CD14-positive monocyte (primary cell): ENCODE data around the gene PAM. TPM values are rescaled to one million over a fixed set of nuclear protein-coding genes. Genes with fewer than 3 reads are reported as not detected.
A peak's percentile ranks its signal among the peaks of the same experiment; 100 is the strongest.
"Not testable (repeated sequence)": the region's sequence is repeated elsewhere in the genome, so short reads cannot be mapped to it uniquely, and the experiment has no call there.

Source experiments
- DNase-seq, 3 donors: peaks; one replicate each; pipeline ENCODE4 v3.0.0-alpha.2; 2011 to 2022
- H2AFZ ChIP-seq: 2 replicates; pipeline ENCODE4 v1.6.0; 2012; ENCODE audit warnings: mild to moderate bottlenecking, low read depth, low read length, inconsistent platforms; ENCODE audit not compliant: insufficient read depth, poor library complexity, severe bottlenecking
- H3K27ac ChIP-seq, 2 donors: 1 replicate in 1 of 2; 2 replicates in 1 of 2; pipeline ENCODE4 v1.5.1; 2012 to 2013; ENCODE audit warnings: low read length in 2 of 2, control low read depth in 1 of 2, inconsistent platforms in 1 of 2, low read depth in 1 of 2, mild to moderate bottlenecking in 1 of 2
- H3K27me3 ChIP-seq, 2 donors: one replicate each; pipeline versions ENCODE4 v1.6.0 to v1.6.1; 2011 to 2013; ENCODE audit warnings: low read length in 2 of 2; ENCODE audit not compliant: control insufficient read depth in 2 of 2, insufficient read depth in 2 of 2
- H3K36me3 ChIP-seq, 2 donors: replicated peaks in 1 of 2; 1 replicate in 1 of 2; 2 replicates in 1 of 2; pipeline versions ENCODE4 v1.5.1 to v1.6.1; 2012 to 2013; ENCODE audit warnings: low read length in 2 of 2, control low read depth in 1 of 2, inconsistent platforms in 1 of 2, mild to moderate bottlenecking in 1 of 2; ENCODE audit not compliant: insufficient read depth in 2 of 2, control insufficient read depth in 1 of 2
- H3K4me1 ChIP-seq, 2 donors: 1 replicate in 1 of 2; 2 replicates in 1 of 2; pipeline versions ENCODE4 v1.5.1 to v1.6.1; 2012 to 2013; ENCODE audit warnings: low read length in 2 of 2, control low read depth in 1 of 2, inconsistent platforms in 1 of 2, mild to moderate bottlenecking in 1 of 2, moderate library complexity in 1 of 2; ENCODE audit not compliant: insufficient read depth in 2 of 2, control insufficient read depth in 1 of 2
- H3K4me2 ChIP-seq: replicated peaks from 2 replicates; pipeline ENCODE3; 2012; ENCODE audit warnings: low read length, moderate library complexity, mild to moderate bottlenecking; ENCODE audit not compliant: poor library complexity, severe bottlenecking; ENCODE audit errors: extremely low read depth
- H3K4me3 ChIP-seq, 3 experiments: fragments of 200-600 bp in 1 of 3; sonication (generic) in 1 of 3; replicated peaks in 1 of 3; 1 replicate in 2 of 3; 2 replicates in 1 of 3; pipeline ENCODE4 v1.5.1; 2011 to 2013; ENCODE audit warnings: low read length in 3 of 3, mild to moderate bottlenecking in 3 of 3, control low read depth in 2 of 3, low read depth in 2 of 3, inconsistent platforms in 1 of 3, moderate library complexity in 1 of 3
- H3K79me2 ChIP-seq: 2 replicates; pipeline ENCODE4 v1.6.0; 2012; ENCODE audit warnings: mild to moderate bottlenecking, control low read depth, inconsistent platforms, low read length, moderate library complexity; ENCODE audit not compliant: insufficient read depth
- H3K9ac ChIP-seq: 2 replicates; pipeline ENCODE4 v1.6.0; 2017; ENCODE audit warnings: low read length, mild to moderate bottlenecking; ENCODE audit not compliant: insufficient read depth, poor library complexity, severe bottlenecking
- H3K9me3 ChIP-seq, 2 donors: replicated peaks in 1 of 2; 1 replicate in 1 of 2; 2 replicates in 1 of 2; pipeline versions ENCODE4 v1.5.1 to v1.6.1; 2012 to 2013; ENCODE audit warnings: low read length in 2 of 2, control low read depth in 1 of 2; ENCODE audit not compliant: control insufficient read depth in 1 of 2, insufficient read depth in 1 of 2
- H4K20me1 ChIP-seq: 2 replicates; pipeline ENCODE4 v1.6.0; 2012; ENCODE audit warnings: mild to moderate bottlenecking, low read length, control low read depth, moderate library complexity; ENCODE audit not compliant: insufficient read depth
- H3K27ac Mint-ChIP-seq, 7 donors: one replicate each; pipeline ENCODE4 v1.8.0; 2020; ENCODE audit warnings: mild to moderate bottlenecking in 7 of 7, mixed read lengths in 7 of 7, moderate library complexity in 6 of 7, inconsistent platforms in 2 of 7
- H3K27me3 Mint-ChIP-seq, 3 donors: one replicate each; pipeline ENCODE4 v1.8.0; 2021 to 2022; ENCODE audit warnings: low read depth in 3 of 3, mild to moderate bottlenecking in 3 of 3, mixed read lengths in 3 of 3, moderate library complexity in 3 of 3, inconsistent platforms in 1 of 3
- H3K36me3 Mint-ChIP-seq, 2 donors: one replicate each; pipeline ENCODE4 v1.8.0; 2020; ENCODE audit warnings: mixed read lengths in 2 of 2, inconsistent platforms in 1 of 2, mild to moderate bottlenecking in 1 of 2
- H3K4me1 Mint-ChIP-seq: one replicate; pipeline ENCODE4 v1.8.0; 2020; ENCODE audit warnings: mild to moderate bottlenecking, mixed read lengths
- H3K4me3 Mint-ChIP-seq, 2 donors: one replicate each; pipeline ENCODE4 v1.8.0; 2020; ENCODE audit warnings: mild to moderate bottlenecking in 2 of 2, mixed read lengths in 2 of 2, moderate library complexity in 1 of 2
- H3K9me3 Mint-ChIP-seq, 7 donors: one replicate each; pipeline ENCODE4 v1.8.0; 2020 to 2022; ENCODE audit warnings: mixed read lengths in 7 of 7, mild to moderate bottlenecking in 6 of 7, moderate library complexity in 6 of 7, inconsistent platforms in 2 of 7
- WGBS: methylation state at CpG from one replicate; pipeline ENCODE4 v1.1.5; 2013; ENCODE audit warnings: missing lambda C conversion rate; ENCODE audit not compliant: insufficient coverage; 5-methylcytosine and 5-hydroxymethylcytosine counted together
- intact Hi-C, 2 donors: fragments of 100-400 bp; cut with micrococcal nuclease; formaldehyde crosslinking; loops; one replicate each; pipeline versions ENCODE4 v1.15.0 to v1.15.1; 2023
- polyA plus RNA-seq, 3 donors: library from polyadenylated mRNA; depleted of rRNA in 1 of 3; unstranded in 2 of 3; stranded (reverse) in 1 of 3; fragments of 300-500 nt in 2 of 3; fragments of >200 nt in 1 of 3; fragmentation: Illumina TruSeq in 2 of 3; gene quantifications; 1 replicate in 2 of 3; 2 replicates in 1 of 3; pipeline ENCODE4 v1.2.3, GENCODE V29; 2012 to 2021
- TF ChIP-seq, protein P1 (sequence below): fragments of 200-600 bp; IDR thresholded peaks from one replicate; pipeline ENCODE4 v1.8.0; 2022; ENCODE audit warnings: antibody characterized with exemption, mild to moderate bottlenecking

The PAM gene
- polyA plus RNA-seq, 3 donors: 11.8 to 27.4 (median 12.8) TPM

GRCh38 chr5:103037673-103038455 is 282.8 kb downstream of the PAM start:
- no peak overlapping the region for H3K4me2 ChIP-seq
- H3K4me3 Mint-ChIP-seq: no peak overlapping the region
- H3K27ac Mint-ChIP-seq: no peak overlapping the region
- H4K20me1 ChIP-seq: no peaks in the 10 kb centered on the region
- no peaks in the 10 kb centered on the region for H3K36me3 Mint-ChIP-seq
- no peak overlapping the region for H3K4me3 ChIP-seq
- H3K9me3 Mint-ChIP-seq: peaks cover 0 to 17% (median 7%) of the 10 kb centered on the region in 7 donors
- H3K9me3 ChIP-seq: peaks cover 0 to 17% of the 10 kb centered on the region in 2 donors
- H3K27me3 ChIP-seq: no peaks in the 10 kb centered on the region
- WGBS: 95% methylated on average over 3 of the region's 4 CpGs
- TF ChIP-seq, protein P1, sequence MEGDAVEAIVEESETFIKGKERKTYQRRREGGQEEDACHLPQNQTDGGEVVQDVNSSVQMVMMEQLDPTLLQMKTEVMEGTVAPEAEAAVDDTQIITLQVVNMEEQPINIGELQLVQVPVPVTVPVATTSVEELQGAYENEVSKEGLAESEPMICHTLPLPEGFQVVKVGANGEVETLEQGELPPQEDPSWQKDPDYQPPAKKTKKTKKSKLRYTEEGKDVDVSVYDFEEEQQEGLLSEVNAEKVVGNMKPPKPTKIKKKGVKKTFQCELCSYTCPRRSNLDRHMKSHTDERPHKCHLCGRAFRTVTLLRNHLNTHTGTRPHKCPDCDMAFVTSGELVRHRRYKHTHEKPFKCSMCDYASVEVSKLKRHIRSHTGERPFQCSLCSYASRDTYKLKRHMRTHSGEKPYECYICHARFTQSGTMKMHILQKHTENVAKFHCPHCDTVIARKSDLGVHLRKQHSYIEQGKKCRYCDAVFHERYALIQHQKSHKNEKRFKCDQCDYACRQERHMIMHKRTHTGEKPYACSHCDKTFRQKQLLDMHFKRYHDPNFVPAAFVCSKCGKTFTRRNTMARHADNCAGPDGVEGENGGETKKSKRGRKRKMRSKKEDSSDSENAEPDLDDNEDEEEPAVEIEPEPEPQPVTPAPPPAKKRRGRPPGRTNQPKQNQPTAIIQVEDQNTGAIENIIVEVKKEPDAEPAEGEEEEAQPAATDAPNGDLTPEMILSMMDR: no peak
- no peak overlapping the region for H3K27ac ChIP-seq
- H3K36me3 ChIP-seq: no peaks in the 10 kb centered on the region
- DNase-seq: no peak
- H3K4me1 ChIP-seq: no peaks in the 10 kb centered on the region
- no peak overlapping the region for H3K9ac ChIP-seq
- no peaks in the 10 kb centered on the region for H3K79me2 ChIP-seq
- no peak overlapping the region for H2AFZ ChIP-seq
- H3K27me3 Mint-ChIP-seq: peaks cover 0 to 3% (median 2%) of the 10 kb centered on the region in 3 donors
- intact Hi-C loops: no loop called here
- H3K4me1 Mint-ChIP-seq: no peaks in the 10 kb centered on the region

- Histone ChIP-seq H3K27me3 (no peaks in the 10 kb centered on the region), H3K4me2 (no peak overlapping the region), H4K20me1 (no peaks in the 10 kb centered on the region), H3K27ac (no peak overlapping the region), H3K79me2 (no peaks in the 10 kb centered on the region), H2AFZ (no peak overlapping the region), H3K4me3 (no peak overlapping the region), H3K4me1 (no peaks in the 10 kb centered on the region), H3K36me3 (no peaks in the 10 kb centered on the region), H3K9ac (no peak overlapping the region), H3K9me3 (no peaks in the 10 kb centered on the region)
- Mint-ChIP-seq H3K27ac (no peak overlapping the region), H3K27me3 (peaks cover 0 to 3% (median 2%) of the 10 kb centered on the region in 3 donors), H3K9me3 (no peaks in the 10 kb centered on the region), H3K36me3 (no peaks in the 10 kb centered on the region), H3K4me3 (no peak overlapping the region), H3K4me1 (no peaks in the 10 kb centered on the region)
- TF ChIP-seq, protein P1: peak; percentile 47
- WGBS: no CpG with 5 or more reads among the region's 4 CpGs
- intact Hi-C loops: no loop called here
- DNase-seq: peak in 1 of 3 donors; percentile 3
These were observed 286.1 kb downstream of the PAM start for GRCh38 chr5:103041071-103041676.

DNA sequence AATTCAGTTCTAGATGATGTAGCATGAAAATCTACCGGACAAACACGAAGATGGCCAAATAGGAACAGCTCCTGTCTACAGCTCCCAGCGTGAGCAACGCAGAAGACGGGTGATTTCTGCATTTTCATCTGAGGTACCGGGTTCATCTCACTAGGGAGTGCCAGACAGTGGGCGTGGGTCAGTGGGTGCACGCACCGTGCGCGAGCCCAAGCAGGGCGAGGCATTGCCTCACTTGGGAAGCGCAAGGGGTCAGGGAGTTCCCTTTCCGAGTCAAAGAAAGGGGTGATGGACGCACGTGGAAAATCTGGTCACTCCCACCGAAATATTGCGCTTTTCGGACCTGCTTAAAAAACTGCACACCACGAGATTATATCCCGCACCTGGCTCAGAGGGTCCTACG is 291.6 kb downstream of the PAM start:
- H3K9ac ChIP-seq, H3K36me3 ChIP-seq, H3K4me3 ChIP-seq, H2AFZ ChIP-seq, H3K27me3 ChIP-seq, H3K9me3 ChIP-seq, DNase-seq, H3K27me3 Mint-ChIP-seq, H3K4me1 Mint-ChIP-seq, H3K4me3 Mint-ChIP-seq, H3K79me2 ChIP-seq, H4K20me1 ChIP-seq, H3K27ac ChIP-seq, intact Hi-C loops, H3K36me3 Mint-ChIP-seq, H3K27ac Mint-ChIP-seq, H3K4me1 ChIP-seq, H3K4me2 ChIP-seq: not testable (repeated sequence)
- peaks cover 0 to 12% (median 5%) of the 10 kb centered on the region in 7 donors for H3K9me3 Mint-ChIP-seq
- WGBS: 94% methylated on average over 21 of the region's 22 CpGs
